ENCODE data around the gene LSM3. TPM values are rescaled to one million over a fixed set of nuclear protein-coding genes. Genes with fewer than 3 reads are reported as not detected.

LSM3 gene
- total and polyA plus RNA-seq, 12 donors = 4.1 to 25.8 (median 9.5) TPM

DNA sequence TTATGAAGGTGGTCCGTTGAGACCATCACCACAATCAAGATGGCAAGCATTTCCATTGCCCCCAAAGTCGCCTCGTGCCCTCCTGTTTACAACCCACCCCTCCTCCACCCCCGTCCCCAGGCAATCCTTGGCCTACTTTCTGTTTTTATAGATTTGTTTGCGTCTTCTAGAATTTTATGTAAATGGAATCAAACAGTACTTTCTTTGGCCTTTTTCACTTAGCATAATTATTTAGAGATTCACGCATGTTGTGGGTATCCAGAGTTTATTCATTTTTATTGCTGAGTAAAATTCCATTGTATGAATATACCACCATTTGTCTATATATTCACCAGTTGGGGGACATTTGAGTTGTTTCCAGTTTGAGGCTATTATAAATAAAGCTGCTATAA lies 66.6 kb downstream of the LSM3 start:
- Histone ChIP-seq H3K4me1 (replicated peaks in 1 of 2) (peaks cover 0 to 8% of the 10 kb centered on the region in 2 donors), H3K4me3 (no peak overlapping the region), H3K27me3 (no peaks in the 10 kb centered on the region), H3K36me3 (replicated peaks in 1 of 2) (no peaks in the 10 kb centered on the region), H3K9me3 (replicated peaks in 1 of 3) (no peaks in the 10 kb centered on the region), H3K27ac (no peak overlapping the region)
- no peak for DNase-seq
- TF ChIP-seq, protein P1, sequence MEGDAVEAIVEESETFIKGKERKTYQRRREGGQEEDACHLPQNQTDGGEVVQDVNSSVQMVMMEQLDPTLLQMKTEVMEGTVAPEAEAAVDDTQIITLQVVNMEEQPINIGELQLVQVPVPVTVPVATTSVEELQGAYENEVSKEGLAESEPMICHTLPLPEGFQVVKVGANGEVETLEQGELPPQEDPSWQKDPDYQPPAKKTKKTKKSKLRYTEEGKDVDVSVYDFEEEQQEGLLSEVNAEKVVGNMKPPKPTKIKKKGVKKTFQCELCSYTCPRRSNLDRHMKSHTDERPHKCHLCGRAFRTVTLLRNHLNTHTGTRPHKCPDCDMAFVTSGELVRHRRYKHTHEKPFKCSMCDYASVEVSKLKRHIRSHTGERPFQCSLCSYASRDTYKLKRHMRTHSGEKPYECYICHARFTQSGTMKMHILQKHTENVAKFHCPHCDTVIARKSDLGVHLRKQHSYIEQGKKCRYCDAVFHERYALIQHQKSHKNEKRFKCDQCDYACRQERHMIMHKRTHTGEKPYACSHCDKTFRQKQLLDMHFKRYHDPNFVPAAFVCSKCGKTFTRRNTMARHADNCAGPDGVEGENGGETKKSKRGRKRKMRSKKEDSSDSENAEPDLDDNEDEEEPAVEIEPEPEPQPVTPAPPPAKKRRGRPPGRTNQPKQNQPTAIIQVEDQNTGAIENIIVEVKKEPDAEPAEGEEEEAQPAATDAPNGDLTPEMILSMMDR (IDR thresholded peaks at IDR 0.05) = no peak
- TF ChIP-seq POLR2A (IDR thresholded peaks at IDR 0.05) = no peak
- WGBS, 4 donors = 88 to 94% (median 89%) methylated on average over 6 of the region's 6 CpGs
- intact Hi-C loops (cut with DNase I) = no loop called here

DNA sequence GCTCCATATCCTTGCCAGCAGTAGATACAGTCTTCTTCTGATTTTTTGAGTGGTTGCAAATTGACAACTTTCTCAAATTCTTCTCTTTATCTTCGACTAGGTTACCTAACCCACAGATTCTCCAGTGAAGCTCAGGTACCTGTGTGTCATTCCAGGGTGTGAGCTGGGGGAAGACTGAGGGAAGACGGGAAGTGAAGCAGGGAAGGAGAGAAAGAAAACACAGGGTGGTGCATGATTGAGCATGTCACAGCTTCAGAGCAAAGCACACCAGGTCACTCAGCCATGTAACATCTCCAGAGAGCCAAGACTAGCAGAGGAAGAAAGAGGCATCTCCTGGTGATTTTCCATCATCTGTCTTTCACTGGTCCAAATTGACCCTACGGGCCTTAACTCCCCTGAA lies 67.2 kb downstream of the LSM3 start:
- TF ChIP-seq, protein P1 (IDR thresholded peaks at IDR 0.05) = no peak
- TF ChIP-seq POLR2A (IDR thresholded peaks at IDR 0.05) = no peak
- no peaks in the 10 kb centered on the region for H3K36me3 ChIP-seq (replicated peaks in 1 of 2)
- intact Hi-C loops (cut with DNase I) = no loop called here
- H3K27ac ChIP-seq = no peak overlapping the region
- peaks cover 0 to 8% of the 10 kb centered on the region in 2 donors for H3K4me1 ChIP-seq (replicated peaks in 1 of 2)
- H3K27me3 ChIP-seq = no peaks in the 10 kb centered on the region
- H3K9me3 ChIP-seq (replicated peaks in 1 of 3) = no peaks in the 10 kb centered on the region
- WGBS, 4 donors = 58 to 93% (median 85%) methylated on average over 3 of the region's 3 CpGs
- DNase-seq = no peak
- H3K4me3 ChIP-seq = no peak overlapping the region

DNA sequence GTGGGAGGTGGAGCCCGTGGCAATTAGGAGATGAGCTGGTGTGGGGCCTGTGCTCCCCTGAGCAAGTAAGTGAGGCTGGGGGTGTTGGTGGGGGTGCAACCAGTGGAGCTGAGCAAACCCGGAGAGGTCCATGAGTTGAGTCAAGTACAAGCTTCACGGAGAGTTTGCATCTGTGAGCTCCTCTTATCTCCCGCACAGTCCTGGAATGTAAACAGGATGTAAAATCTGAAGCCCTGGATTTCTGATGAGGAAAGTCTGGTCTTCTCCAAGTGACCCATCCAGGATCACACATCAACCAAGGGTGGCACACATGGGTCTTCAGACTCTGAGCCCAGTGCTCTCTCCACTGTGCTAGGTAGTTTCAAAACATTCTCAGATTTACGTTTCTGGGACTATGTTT lies 67.8 kb downstream of the LSM3 start:
- 74 to 84% (median 82%) methylated on average over 4 to 5 of the region's 5 CpGs for whole genome bisulfite sequencing, 4 donors
- Histone ChIP-seq H3K27ac (no peak overlapping the region), H3K4me3 (no peak overlapping the region), H3K4me1 (replicated peaks in 1 of 2) (peaks cover 0 to 8% of the 10 kb centered on the region in 2 donors), H3K27me3 (no peaks in the 10 kb centered on the region), H3K36me3 (replicated peaks in 1 of 2) (no peaks in the 10 kb centered on the region), H3K9me3 (replicated peaks in 1 of 3) (no peaks in the 10 kb centered on the region)
- DNase-seq = no peak
- intact Hi-C loops (cut with DNase I) = no loop called here
- TF ChIP-seq, protein P1 (IDR thresholded peaks at IDR 0.05) = no peak
- no peak for TF ChIP-seq POLR2A (IDR thresholded peaks at IDR 0.05)

DNA sequence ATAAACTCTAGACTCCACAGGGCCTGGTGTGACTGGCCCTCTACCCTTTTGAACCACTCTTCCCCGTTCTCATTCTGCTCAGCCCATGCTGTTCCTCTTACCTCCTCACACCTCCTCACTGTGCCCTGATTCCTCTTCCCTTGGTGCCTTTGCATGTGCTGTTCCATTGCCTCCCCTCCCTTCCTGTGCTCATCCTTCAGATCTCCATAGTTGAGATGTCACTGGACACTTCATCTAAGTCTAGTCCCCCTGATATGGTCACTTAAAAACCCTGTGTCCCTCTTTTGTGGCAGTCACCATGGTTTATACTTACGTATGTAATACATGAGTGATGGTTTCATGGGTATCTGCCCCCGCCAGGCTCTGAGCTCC lies 69.8 kb downstream of the LSM3 start:
- DNase-seq = no peak
- no peak overlapping the region for H3K4me3 ChIP-seq
- WGBS, 4 donors = 73 to 85% (median 83%) methylated on average over 3 of the region's 3 CpGs
- H3K27me3 ChIP-seq = no peaks in the 10 kb centered on the region
- peak overlapping the region in 2 of 5 donors; percentile 21 to 52 for H3K27ac ChIP-seq
- TF ChIP-seq, protein P1 (IDR thresholded peaks at IDR 0.05) = no peak
- no peak for TF ChIP-seq POLR2A (IDR thresholded peaks at IDR 0.05)
- H3K4me1 ChIP-seq (replicated peaks in 1 of 2) = peaks cover 0 to 6% of the 10 kb centered on the region in 2 donors
- intact Hi-C loops (cut with DNase I) = no loop called here
- H3K36me3 ChIP-seq (replicated peaks in 1 of 2) = no peaks in the 10 kb centered on the region
- H3K9me3 ChIP-seq (replicated peaks in 1 of 3) = no peaks in the 10 kb centered on the region

Measured in adrenal gland (tissue), 12 donors.